CD4-positive, alpha-beta T cell treated with Interleukin-2 at 100 ng/mL for 4 hours (primary cell): ENCODE data around the gene NUMA1.

ENCODE experiments used
- DNase-seq: peaks from one replicate; pipeline ENCODE4 v3.0.0-alpha.2; 2020; ENCODE audit warnings: low spot score

Gene NUMA1

GRCh38 chr11:72061739-72062396 is 18.5 kb downstream of the NUMA1 start:
- no peak for DNase-seq

GRCh38 chr11:72058416-72059034 is 21.8 kb downstream of the NUMA1 start:
- DNase-seq: no peak

GRCh38 chr11:72048766-72049460 is 31.4 kb downstream of the NUMA1 start:
- no peak for DNase-seq

- no peak for DNase-seq
These were observed 34.5 kb downstream of the NUMA1 start for GRCh38 chr11:72045849-72046248.

- DNase-seq: no peak
These were observed 38.1 kb downstream of the NUMA1 start for GRCh38 chr11:72042064-72042745.

- DNase-seq: peak; percentile 40
These were observed 38.8 kb downstream of the NUMA1 start for GRCh38 chr11:72041364-72042063.

GRCh38 chr11:72040491-72041363 is 39.6 kb downstream of the NUMA1 start:
- DNase-seq: peak; percentile 80

GRCh38 chr11:72039856-72040401 is 40.4 kb downstream of the NUMA1 start:
- no peak for DNase-seq

- DNase-seq: no peak
These were observed 41.1 kb downstream of the NUMA1 start for GRCh38 chr11:72039031-72039855.

GRCh38 chr11:72038491-72038890 is 41.9 kb downstream of the NUMA1 start:
- no peak for DNase-seq

- DNase-seq: no peak
These were observed 42.6 kb downstream of the NUMA1 start for GRCh38 chr11:72037554-72038311.

- no peak for DNase-seq
These were observed 43.7 kb downstream of the NUMA1 start for GRCh38 chr11:72036687-72037086.

GRCh38 chr11:72030472-72031045 is 49.8 kb downstream of the NUMA1 start:
- DNase-seq: no peak

GRCh38 chr11:72026090-72026489 is 54.3 kb downstream of the NUMA1 start:
- DNase-seq: no peak

- DNase-seq: no peak
These were observed 56.1 kb downstream of the NUMA1 start for GRCh38 chr11:72024069-72024754.

GRCh38 chr11:72023335-72023734 is 57.0 kb downstream of the NUMA1 start:
- DNase-seq: no peak

GRCh38 chr11:72018171-72018570 is 62.2 kb downstream of the NUMA1 start:
- DNase-seq: no peak

GRCh38 chr11:72015511-72016061 is 64.8 kb downstream of the NUMA1 start:
- no peak for DNase-seq
